ENCODE results near the gene TTC14. TPM values are rescaled to one million over a fixed set of nuclear protein-coding genes. Genes with fewer than 3 reads are reported as not detected.
"Not testable (repeated sequence)": the region's sequence is repeated elsewhere in the genome, so short reads cannot be mapped to it uniquely, and the experiment has no call there.

The TTC14 gene
- total RNA-seq, 1 donor, result 29.4 TPM

DNA sequence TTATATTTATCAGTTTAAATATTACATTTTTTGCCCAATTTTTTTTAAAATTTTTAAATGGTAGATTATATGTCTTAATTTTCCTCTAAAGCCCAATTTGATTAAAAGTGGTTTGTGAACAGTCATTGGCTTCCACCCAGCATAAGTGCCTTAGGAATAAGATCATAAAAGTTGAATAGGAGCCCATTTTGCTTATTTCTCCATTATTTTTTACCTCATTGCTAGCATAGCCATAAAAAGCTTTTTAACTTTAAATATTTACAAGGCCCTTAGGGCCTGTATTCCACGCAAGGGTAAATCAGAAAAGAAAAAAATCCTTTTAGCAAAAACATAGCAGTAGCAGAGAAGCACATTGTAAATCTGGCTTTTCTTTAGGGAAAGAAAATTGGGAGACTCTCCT, 9.0 kb downstream of the TTC14 start:
- no peak overlapping the region for H3K4me3 ChIP-seq (ENCODE audit: low read depth, low read length)
- TF ChIP-seq, protein P1, sequence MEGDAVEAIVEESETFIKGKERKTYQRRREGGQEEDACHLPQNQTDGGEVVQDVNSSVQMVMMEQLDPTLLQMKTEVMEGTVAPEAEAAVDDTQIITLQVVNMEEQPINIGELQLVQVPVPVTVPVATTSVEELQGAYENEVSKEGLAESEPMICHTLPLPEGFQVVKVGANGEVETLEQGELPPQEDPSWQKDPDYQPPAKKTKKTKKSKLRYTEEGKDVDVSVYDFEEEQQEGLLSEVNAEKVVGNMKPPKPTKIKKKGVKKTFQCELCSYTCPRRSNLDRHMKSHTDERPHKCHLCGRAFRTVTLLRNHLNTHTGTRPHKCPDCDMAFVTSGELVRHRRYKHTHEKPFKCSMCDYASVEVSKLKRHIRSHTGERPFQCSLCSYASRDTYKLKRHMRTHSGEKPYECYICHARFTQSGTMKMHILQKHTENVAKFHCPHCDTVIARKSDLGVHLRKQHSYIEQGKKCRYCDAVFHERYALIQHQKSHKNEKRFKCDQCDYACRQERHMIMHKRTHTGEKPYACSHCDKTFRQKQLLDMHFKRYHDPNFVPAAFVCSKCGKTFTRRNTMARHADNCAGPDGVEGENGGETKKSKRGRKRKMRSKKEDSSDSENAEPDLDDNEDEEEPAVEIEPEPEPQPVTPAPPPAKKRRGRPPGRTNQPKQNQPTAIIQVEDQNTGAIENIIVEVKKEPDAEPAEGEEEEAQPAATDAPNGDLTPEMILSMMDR (IDR thresholded peaks at IDR 0.05; ENCODE audit: insufficient read depth, low read depth, low read length), result no peak
- no peak for DNase-seq (ENCODE audit: low read depth)

DNA sequence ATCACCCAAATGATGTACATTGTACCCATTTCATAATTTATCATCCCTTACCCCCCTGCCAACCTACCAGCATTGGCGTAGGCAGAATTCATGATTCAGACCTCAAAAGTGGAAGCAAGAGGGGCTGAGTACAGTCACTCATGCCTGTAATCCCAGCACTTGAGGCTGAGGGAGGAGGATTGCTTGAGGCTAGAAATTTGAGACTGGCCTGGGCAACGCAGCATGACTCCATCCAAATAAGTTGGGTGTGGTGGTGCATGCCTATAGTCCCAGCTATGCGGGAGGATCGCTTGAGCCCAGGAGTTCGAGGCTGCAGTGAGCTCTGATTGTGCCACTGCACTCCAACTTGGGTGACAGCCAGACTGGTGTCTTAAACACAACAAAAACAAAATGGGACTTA, 10.4 kb downstream of the TTC14 start:
- no peak for DNase-seq (ENCODE audit: low read depth)
- H3K4me3 ChIP-seq (ENCODE audit: low read depth, low read length), result no peak overlapping the region
- TF ChIP-seq, protein P1 (IDR thresholded peaks at IDR 0.05; ENCODE audit: insufficient read depth, low read depth, low read length), result no peak

DNA sequence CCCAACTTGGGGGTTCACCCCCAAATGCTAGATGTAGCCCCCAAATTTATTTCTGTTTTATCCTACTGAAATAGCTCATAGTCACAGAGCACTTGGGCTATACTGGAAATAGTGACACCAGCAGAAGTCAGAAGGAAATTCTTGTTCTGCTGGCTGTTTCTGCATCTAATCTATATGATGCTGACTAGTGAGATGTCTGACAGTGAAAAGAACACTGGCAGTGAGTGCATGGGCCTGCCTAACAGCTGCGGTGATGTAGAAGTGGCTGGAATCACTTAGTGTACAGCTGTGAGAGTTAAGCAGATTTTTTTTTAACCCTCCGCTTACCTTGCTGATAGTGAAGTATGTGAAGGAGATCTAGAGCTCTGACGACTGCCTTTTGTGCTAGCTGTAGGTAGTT, 14.0 kb downstream of the TTC14 start:
- no peak overlapping the region for H3K4me3 ChIP-seq (ENCODE audit: low read depth, low read length)
- TF ChIP-seq, protein P1 (IDR thresholded peaks at IDR 0.05; ENCODE audit: insufficient read depth, low read depth, low read length), result no peak
- DNase-seq (ENCODE audit: low read depth), result no peak

DNA sequence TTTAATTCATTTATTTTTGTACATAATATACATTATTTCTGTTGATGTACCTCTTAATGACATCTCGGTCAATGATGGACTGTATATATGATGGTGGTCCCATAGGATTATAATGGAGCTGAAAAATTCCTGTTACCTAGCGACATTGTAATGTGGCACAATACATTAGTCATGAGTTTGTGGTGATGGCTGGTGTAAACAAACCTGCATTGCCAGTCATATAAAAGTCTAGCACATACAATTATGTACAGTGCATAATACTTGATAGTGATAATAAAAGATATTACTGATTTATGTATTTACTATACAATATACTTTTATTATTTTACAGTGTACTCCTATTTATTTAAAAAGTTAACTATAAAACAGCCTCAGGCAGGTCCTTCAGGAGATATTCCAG, 15.1 kb downstream of the TTC14 start:
- no peak for DNase-seq (ENCODE audit: low read depth)
- H3K4me3 ChIP-seq (ENCODE audit: low read depth, low read length), result no peak overlapping the region
- TF ChIP-seq, protein P1 (IDR thresholded peaks at IDR 0.05; ENCODE audit: insufficient read depth, low read depth, low read length), result no peak

DNA sequence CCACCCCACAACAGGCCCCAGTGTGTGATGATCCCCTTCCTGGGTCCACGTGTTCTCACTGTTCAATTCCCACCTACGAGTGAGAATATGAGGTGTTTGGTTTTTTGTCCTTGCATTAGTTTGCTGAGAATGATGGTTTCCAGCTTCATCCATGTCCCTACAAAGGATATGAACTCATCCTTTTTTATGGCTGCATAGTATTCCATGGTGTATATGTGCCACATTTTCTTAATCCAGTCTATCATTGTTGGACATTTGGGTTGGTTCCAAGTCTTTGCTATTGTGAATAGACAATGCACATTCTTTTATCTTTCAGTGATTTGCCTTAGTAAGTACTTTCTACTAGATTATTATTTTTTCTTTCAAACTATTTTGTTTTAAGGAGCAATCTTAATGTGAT, 16.6 kb downstream of the TTC14 start:
- not testable (repeated sequence) for DNase-seq (ENCODE audit: low read depth); H3K4me3 ChIP-seq (ENCODE audit: low read depth, low read length)

DNA sequence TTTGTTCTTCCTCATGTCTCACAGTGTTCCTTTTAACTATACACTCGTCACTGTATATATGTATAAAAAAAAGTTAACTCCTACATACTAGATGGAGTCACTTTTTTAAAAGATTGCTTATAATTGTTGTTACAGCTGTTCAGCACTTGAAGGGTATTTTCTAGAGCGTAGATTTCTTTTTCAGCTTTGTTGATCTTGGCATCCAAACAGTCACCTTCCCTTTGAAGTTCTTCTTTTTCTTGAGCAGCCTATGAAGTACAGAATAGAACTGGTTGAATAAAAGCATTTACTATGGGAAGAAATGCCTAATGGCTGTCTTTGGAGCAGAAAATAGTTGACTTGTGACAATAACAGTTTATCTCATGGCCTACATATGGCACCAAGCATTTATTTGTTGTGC, 17.8 kb downstream of the TTC14 start:
- H3K4me3 ChIP-seq (ENCODE audit: low read depth, low read length), result no peak overlapping the region
- TF ChIP-seq, protein P1 (IDR thresholded peaks at IDR 0.05; ENCODE audit: insufficient read depth, low read depth, low read length), result no peak
- DNase-seq (ENCODE audit: low read depth), result no peak

DNA sequence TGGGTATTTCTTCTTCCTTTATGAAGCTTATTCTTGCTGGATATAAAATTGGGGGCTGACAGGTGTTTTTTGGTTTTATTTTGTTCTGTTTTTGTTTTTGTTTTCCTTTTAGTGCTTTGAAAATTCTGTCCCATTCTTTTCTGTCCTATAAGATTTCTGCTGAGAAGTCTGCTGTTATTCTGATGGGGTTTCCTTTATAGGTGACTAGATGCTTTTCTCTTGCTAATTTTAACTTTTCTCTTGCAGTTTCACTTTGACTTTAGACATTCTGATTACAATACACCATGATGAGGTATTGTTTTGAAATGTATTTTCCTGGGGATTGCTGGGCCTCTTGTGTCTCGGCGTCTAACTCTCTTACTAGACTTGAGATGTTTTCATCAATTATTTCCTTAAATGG, 22.8 kb downstream of the TTC14 start:
- H3K4me3 ChIP-seq (ENCODE audit: low read depth, low read length), result no peak overlapping the region
- TF ChIP-seq, protein P1 (IDR thresholded peaks at IDR 0.05; ENCODE audit: insufficient read depth, low read depth, low read length), result no peak
- DNase-seq (ENCODE audit: low read depth), result no peak

All from fibroblast of villous mesenchyme (primary cell).